Renal cortex interstitium (tissue), 11 donors: ENCODE results near the gene ST7. TPM values are rescaled to one million over a fixed set of nuclear protein-coding genes. Genes with fewer than 3 reads are reported as not detected.
"Not testable (repeated sequence)": the region's sequence is repeated elsewhere in the genome, so short reads cannot be mapped to it uniquely, and the experiment has no call there.

Experiments used
- DNase-seq, 11 donors: peaks; one replicate each; pipeline ENCODE4 v3.0.0-alpha.2; 2013; ENCODE audit warnings: low read depth in 9 of 11, low spot score in 4 of 11; ENCODE audit errors: extremely low read depth in 1 of 11
- polyA plus RNA-seq, 3 donors: library from polyadenylated mRNA; unstranded; fragments of 120-200 nt; gene quantifications; one replicate each; pipeline ENCODE4 v1.2.1, GENCODE V29; 2013; ENCODE audit not compliant: insufficient read length in 3 of 3

The ST7 gene
- polyA plus RNA-seq, 3 donors = 27.1 to 30.2 (median 29.6) TPM

DNA sequence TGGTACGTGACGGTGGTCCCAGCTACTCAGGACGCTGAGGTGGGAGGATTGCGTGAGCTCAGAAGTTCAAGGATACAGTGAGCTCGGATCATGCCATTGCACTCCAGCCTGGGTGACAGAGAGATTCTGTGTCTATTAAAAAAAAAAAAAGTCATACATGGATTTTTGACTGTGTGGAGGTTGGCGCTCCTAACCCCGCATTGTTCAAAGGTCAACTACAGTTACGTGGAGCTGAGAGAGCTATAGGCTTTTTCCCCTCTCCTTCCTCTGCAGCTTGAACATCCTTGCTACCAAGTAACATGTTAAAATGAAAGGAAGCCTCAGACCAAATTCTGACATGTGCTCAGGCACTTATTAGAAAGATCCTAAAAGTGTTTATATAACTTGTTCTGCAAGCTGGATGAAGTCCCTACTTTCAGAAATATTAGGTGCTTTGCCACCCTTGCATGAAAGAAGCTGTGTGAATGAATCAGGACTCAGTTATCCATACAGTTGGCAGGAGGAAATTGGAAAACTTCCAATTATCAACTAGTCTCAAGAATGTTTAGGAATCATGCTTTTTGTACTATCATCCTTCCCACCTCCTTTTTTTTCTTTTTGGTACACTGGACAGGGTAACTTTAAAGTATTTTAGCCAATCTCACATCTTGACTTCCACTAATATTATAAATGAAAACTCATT lies 12.5 kb upstream of the ST7 start:
- no peak for DNase-seq

DNA sequence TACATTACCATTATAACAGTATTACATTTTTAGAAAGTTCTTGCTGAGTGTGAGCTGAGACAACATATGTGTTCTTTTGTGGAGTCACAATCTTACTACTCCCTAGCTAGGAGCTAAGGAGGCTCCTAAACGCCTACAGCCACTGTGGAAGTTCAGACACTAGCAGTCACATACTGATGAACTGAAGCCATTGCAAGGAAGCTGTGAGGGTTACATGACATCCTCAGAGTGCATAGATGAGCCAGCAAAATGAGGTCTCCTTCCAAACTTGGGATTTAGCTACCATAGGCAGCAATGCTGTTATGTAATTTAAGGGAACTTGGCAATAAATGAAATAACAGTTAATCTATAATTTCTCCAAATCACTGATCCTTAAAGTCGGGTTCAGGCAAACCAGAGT lies 10.8 kb upstream of the ST7 start:
- no peak for DNase-seq

DNA sequence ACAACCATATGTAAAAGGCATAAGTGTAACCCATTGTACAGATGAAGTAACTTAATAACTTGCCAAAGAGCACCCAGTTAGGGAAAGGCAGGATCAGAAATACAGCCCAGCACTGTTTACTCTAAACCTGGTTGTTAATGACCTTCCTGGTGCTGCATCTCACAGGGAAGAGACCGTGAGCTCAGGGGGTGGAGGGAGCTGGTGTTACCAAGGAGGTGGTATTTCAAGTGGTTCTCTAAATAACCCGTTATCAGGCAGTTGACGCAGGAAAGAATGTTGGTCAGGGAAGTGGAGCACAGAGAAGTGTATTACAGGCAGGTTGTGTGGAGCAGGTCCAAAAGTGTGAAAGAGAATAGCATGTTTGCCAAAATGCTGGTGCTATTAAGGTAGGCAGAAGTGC lies 4.4 kb upstream of the ST7 start:
- DNase-seq = no peak

DNA sequence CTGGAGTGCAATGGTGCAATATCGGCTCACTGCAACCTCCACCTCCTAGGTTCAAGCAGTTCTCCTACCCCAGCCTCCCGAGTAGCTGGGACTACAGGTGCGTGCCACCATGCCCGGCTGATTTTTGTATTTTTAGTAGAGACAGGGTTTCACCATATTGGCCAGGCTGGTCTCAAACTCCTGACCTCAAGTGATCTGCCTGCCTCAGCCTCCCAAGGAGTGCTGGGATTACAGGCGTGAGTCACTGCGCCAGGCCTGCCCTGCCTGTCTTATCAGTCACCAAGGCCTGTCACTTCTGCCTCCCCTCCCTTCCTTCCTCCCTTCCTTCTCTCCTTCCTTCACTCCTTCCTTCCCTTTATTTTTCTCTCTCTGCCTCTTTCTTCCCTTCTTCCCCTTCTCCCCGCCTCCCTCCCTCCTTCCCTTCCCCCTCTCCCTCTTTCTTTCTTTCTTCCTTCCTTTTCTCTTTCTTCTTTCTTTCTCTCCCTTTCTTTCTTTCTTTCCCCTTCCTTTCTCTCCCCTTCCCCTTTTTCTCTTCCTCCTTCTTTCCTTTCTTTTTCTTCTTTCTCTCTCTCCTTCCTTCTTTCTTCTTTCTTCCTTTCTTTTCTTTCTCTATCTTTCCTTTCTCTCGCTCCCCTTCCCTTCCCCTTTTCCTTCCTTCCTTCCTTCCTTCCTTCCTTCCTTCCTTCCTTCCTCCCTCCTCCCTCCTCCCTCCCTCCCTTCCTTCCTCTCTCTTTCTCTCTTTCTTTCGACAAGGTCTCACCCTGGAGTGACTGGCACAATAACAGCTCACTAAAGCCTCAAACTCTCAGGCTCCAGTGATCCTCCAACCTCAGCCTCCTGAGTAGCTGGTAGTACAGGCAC lies 3.1 kb upstream of the ST7 start:
- no peak for DNase-seq

DNA sequence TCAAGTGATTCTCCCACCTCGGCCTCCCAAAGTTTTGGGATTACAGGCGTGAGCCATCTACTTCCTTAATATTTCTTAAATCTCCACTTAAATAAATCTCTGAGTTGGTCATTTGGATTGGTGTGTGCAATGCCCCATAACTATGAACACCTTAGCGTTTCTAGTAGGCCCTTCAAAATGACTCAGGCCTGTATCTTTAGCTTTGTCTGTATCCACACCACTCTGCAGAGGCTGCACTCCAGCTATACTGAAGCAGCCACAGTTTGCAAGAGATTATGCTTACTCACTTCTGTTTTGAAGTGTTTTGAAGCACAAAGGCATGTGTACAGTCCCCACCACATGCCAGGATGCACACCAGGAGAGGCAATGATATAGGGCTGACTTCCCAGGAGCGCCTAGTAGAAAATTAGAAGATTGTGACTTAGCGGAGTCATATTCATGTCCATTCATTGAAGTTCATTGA lies 2.4 kb upstream of the ST7 start:
- no peak for DNase-seq

DNA sequence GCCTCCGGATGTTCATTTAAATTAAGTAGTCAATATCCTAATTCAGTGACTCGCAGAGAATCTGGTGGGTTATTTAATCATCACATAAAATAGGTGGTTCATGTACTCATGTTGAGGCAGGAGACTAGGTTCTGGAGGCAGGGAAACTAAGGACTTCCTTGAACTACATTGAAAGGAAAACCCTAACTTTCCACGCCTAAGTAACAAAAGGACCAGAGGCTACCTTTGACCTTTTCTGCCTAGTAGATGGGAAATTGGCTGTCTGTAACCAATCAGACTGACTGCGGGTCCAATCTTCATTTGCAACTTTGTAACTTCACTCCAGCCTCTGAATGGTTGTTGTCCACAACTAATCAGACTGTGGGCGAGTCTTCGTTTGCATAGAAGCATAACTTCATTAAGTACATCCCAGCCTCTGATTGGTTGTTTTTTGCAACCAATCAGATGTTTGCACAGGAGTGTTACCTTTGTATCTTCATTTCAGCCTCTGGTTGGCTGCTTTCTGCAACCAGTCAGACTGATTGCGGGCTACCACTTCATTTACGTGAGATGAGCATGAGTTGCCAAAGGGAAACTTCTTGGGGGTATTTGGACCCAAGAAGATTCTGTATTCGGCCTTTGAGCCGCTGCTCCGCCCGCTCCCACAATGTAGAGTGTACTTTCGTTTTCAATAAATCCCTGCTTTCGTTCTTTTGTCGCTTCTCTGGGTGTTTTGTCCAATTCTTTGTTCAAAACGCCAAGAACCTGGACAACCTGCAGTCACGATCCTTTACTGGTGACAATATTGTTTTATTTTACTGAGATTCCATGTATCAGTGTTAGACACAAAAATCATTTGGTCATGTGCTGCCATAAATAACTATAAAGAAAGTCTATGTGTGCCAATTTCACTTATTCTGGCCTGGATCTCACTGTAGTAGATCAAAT lies 1.7 kb upstream of the ST7 start:
- no peak for DNase-seq

DNA sequence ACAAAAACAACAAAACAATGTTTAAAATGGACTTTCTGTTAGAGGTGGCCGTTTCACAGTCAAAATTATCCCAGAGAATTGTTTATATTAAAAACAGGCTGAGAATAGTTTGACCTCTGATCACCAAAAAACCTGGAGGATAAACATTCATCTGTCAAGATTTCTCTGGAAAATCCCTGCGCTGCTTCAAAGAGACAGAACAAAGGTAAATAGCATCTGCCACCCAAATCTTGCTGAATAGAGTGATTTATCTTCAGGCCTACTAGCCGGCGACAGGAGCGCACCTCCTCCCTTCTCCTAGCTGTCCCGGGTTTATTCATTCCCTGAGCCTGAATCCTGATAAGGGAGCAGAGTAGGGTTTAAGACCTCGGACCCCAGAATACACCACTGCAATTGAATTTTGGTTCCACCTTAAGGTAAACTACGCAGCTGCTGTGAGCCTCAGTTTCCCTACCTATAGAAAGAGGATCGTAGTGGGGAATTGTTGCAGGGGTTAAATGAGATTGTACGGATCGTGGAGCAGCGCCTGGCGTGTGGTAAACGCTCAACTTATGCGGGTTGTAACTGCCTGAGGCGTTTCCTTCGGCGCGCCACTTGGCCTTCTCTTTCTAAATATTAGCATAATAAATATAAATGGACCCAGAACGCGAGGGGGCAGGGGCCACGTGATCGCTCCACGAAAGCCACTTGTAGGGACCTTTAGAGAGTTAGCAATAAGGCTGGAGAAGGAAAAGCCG lies 498 bp upstream of the ST7 start:
- peak in 8 of 11 donors; percentile 10 to 45 (median 24) for DNase-seq

DNA sequence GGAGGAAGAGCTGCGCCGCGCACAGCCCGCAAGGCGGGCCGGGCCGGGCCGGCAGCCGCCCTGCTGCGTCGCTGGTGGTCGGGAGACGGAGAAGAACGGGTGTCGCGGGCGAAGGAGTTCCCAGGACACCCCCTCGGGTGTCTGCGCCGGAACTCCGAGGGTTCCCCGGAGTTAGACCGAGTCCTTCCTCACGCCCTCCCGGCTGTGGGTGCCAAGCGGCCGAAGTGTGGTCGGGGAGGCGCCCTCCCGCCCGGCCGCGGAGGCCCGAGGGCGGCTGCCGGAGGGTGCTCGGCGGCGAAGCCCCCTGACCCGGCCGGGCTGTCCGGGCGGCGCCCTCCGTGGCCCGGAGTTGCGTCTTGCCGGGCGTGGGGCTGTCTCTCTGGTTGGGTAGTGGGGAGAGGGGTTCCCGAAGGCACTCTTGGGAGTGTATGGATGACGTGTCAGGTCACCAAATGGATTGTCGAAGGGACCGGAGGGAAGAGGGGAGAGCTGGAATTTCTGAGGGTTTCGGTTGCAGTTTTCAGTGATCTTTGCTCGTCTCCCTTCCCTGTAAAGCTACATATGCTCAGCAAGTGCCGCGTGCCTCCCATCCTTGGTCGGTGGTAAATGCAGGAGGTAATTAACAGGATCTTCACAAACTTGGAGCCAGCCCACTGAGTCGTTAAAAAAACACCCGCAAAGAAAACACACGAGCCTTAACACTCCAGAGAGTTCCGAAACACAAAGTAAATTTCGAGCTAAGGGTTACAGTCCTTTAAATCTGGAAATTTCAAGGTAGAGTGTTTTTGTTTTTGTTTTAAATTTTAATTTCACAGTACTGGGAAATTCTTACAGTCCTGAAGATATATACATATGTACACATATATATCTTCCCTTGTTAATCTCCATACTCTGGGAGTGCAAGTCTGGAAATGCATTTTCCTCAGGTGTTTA lies 871 bp downstream of the ST7 start:
- DNase-seq = peak; percentile 68 to 88 (median 80)

DNA sequence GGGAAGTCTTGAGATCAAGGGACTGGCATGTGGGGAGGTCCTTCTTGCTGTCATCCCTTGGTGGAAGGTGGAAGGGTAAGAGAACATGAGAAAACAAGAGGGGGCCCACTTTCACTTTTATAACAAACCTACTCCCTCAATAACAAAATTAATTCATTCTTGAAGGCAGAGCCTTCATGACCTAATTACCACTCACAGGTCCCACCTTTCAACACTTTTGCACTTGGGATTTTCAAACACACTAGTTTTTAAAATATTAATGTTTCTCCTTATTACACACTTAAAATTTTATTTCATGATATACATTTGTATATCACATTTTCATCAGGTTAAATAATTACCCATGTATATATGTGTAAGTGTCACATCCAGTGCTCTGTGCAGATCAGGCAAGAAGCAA lies 2.0 kb downstream of the ST7 start:
- DNase-seq = no peak

DNA sequence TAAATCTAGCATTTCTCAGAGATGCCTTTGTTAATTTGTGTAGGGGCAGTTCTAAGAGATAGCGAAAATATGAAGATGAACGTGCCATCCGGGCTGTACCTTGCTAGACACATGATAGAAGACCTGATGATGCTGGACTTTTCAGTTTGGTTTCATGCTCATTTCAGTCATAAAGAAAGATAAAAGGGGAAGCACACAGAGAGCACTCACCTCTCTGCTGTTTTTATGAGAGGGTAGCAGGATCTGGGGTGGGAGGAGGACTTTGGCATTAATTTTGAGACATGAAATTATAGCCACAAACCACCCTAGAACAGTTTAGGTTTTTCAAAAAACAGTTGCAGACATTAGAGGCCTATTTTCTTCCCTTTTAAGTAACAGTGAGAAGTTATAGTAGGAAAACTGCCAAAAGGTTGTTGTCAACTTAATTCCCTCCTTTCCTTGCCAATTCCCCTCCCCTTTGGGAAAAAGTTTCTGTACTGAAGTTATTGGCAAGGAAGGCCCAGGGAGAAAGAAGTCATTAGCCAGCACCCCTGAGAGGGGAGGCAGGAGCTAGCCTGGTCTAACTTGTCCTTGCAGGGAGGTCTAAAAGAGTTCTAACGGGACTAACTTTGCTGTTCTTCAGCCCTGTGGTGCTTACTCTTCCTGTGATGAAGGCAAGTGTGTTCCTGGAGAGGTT lies 2.6 kb downstream of the ST7 start:
- DNase-seq = no peak

DNA sequence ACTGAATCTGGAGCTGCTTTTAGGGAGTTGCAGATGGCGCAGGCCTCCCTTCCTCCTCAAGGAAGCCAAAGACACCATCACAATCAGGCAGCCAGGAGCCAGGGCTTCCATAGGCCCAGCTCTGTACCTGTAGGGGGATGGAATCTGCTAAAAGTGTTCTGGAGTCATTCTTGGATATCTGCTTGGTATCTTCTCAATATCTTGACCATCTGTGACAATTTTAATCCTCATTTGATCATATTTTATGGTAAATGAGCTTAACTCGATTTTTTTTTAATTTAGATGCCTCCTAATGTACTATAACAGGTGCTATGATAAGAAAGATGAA lies 3.1 kb downstream of the ST7 start:
- DNase-seq = no peak

DNA sequence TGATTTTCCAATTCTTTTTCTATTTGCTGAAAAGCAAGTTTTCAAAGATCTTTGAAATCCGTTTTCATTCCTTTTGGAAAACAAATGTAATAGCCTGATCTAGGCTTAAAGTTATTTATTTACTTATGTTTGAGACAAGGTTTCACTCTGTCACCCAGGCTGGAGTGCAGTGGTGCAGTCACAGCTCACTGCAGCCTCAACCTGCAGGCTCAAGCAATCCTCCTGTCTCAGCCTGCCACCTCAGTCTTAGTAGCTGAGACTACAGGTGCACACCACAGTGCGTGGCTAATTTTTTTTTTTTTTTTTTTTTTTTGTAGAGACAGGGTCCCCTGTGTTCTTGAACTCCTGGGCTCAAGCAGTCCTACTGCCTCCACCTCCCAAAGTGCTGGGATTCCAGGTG lies 4.6 kb downstream of the ST7 start:
- DNase-seq = peak in 1 of 11 donors; percentile 2

DNA sequence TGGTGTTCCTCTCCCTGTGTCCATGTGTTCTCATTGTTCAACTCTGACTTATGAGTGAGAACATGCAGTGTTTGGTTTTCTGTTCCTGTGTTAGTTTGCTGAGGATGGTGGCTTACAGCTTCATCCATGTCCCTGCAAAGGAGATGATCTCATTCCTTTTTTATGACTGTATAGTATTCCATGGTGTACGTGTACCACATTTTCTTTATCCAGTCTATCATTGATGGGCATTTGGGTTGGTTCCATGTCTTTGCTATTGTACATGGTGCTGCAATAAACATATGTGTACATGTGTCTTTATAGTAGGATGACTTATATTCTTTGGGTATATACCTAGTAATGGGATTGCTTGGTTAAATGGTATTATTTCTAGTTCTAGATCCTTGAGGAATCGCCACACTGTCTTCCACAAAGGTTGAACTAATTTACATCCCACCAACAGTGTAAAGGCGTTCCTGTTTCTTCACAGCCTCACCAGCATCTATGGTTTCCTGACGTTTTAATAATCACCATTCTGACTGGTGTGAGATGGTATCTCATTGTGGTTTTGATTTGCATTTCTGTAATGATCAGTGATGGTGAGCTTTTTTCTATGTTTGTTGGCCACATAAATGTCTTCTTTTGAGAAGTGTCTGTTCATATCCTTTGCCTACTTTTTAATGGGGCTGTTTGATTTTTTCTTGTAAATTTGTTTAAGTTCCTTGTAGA lies 8.8 kb downstream of the ST7 start:
- not testable (repeated sequence) for DNase-seq

DNA sequence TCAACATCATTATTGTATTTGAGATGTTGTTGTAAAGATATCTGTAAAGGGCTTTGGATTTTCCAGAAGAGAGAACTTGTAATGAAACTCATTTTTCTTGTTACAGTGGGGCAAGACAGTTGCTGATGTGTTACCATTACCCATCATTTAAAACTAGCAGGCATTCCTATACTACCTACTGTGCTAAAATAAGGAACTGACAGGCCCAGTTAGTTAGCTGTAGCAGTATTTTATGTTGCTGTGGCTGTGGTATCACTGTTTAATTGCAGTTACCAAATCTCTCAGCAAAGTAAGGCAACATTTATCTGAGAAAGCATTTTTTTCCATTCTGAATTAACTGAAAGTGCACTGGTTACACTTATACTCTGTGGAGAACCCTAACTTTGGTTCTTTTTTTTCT lies 9.9 kb downstream of the ST7 start:
- DNase-seq = no peak

DNA sequence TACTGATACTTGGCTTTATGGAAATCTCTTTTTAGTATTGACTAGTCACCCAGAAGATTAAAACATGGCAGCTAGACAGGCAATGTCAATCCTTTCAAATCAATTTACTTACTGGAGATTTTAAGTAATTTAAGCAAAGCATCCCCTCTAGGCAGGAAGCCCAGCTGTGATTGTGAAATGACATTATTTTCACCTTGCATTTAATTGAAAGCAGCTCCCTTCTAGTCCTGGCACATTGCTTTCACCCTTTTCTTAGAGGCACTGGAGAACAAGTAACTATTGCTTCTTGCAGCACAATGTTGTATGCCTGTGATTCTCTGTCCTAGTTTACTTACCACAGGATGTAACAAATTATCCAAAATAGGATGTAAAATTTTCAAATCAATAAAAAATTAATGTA lies 13.3 kb downstream of the ST7 start:
- DNase-seq = no peak

DNA sequence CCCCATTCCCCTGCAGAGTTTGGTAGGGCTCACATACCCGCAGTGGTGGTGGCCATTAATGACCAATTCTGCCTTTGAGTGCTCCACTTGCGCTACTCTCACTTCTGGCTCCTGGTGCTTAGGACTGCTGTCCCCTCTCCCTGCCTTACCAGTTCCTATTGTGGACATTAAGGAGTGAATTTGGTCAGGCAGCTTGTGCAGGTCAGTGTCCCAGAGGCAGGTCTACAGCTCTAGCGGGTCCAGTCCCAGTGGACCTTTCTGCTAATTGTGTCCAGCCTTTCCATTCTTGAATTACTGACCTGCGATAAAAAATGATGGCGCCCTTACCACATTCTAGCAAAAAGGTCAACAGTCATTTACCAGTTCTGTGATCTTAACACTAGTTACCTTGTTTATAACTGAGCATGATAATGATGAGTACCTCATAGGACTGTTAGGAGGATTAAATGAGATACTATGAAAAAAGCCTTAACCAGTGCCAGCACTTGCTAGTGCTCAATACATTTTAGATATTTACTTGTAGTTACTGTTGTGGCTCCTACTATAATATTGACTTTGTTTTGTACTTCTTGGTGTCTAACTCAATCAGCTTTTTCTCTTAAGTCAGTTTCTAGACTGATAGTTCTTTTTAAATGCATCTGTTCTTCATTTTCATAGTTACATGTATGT lies 14.1 kb downstream of the ST7 start:
- DNase-seq = no peak
